GM23338 (cell line): ENCODE measurements around the gene LGALS9C.
"Not testable (repeated sequence)": the region's sequence is repeated elsewhere in the genome, so short reads cannot be mapped to it uniquely, and the experiment has no call there.

Experiments used
- EZH2 ChIP-seq: fragments of 200-600 bp; sonication (generic); IDR thresholded peaks from one replicate; pipeline ENCODE4 v1.8.0; 2017; ENCODE audit warnings: antibody characterized with exemption, mild to moderate bottlenecking, low read depth; ENCODE audit not compliant: unreplicated experiment
- ZNF331 ChIP-seq: fragments of 250-450 bp; sonication (Bioruptor Pico); IDR thresholded peaks from 2 replicates; pipeline ENCODE4 v1.5.0; 2020; ENCODE audit warnings: low read depth, mild to moderate bottlenecking, moderate library complexity
- TF ChIP-seq, protein P1 (sequence below), 2 experiments: fragments of 200-600 bp in 1 of 2; sonication (generic) in 1 of 2; conservative IDR thresholded peaks; 2 replicates each; pipeline versions ENCODE4 v1.5.1 to v1.6.1; 2016 to 2017; ENCODE audit warnings: antibody characterized with exemption in 2 of 2, low read depth in 2 of 2, mild to moderate bottlenecking in 2 of 2, moderate library complexity in 1 of 2

- TF ChIP-seq, protein P1, sequence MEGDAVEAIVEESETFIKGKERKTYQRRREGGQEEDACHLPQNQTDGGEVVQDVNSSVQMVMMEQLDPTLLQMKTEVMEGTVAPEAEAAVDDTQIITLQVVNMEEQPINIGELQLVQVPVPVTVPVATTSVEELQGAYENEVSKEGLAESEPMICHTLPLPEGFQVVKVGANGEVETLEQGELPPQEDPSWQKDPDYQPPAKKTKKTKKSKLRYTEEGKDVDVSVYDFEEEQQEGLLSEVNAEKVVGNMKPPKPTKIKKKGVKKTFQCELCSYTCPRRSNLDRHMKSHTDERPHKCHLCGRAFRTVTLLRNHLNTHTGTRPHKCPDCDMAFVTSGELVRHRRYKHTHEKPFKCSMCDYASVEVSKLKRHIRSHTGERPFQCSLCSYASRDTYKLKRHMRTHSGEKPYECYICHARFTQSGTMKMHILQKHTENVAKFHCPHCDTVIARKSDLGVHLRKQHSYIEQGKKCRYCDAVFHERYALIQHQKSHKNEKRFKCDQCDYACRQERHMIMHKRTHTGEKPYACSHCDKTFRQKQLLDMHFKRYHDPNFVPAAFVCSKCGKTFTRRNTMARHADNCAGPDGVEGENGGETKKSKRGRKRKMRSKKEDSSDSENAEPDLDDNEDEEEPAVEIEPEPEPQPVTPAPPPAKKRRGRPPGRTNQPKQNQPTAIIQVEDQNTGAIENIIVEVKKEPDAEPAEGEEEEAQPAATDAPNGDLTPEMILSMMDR (conservative IDR thresholded peaks at IDR 0.05; ENCODE audit: low read depth in 2 of 2) = not testable (repeated sequence)
- TF ChIP-seq ZNF331 (CRISPR knock-in tag); EZH2: not testable (repeated sequence)
Observed at GRCh38 chr17:18485936-18486464, 9.4 kb downstream of the LGALS9C start.
